SHP77 treated with DMSO at 0.1 percent for 48 hours (cell line): ENCODE data around the gene DSCAML1.

Experiments used
- DNase-seq: peaks from one replicate; lab custom pipeline; 2025; lab: John Stamatoyannopoulos, UW

Gene DSCAML1

GRCh38 chr11:117658809-117659208, 138.2 kb downstream of the DSCAML1 start:
- no peak for DNase-seq

GRCh38 chr11:117657794-117658193, 139.2 kb downstream of the DSCAML1 start:
- no peak for DNase-seq

- no peak for DNase-seq
Observed at GRCh38 chr11:117654281-117655255, 142.4 kb downstream of the DSCAML1 start.

GRCh38 chr11:117652521-117652920, 144.5 kb downstream of the DSCAML1 start:
- DNase-seq = no peak

- no peak for DNase-seq
Observed at GRCh38 chr11:117649296-117650055, 147.5 kb downstream of the DSCAML1 start.

- DNase-seq = no peak
Observed at GRCh38 chr11:117647872-117648271, 149.1 kb downstream of the DSCAML1 start.

GRCh38 chr11:117647207-117647606, 149.8 kb downstream of the DSCAML1 start:
- DNase-seq = no peak

- no peak for DNase-seq
Observed at GRCh38 chr11:117646411-117646810, 150.6 kb downstream of the DSCAML1 start.

- DNase-seq = no peak
Observed at GRCh38 chr11:117644403-117645155, 152.4 kb downstream of the DSCAML1 start.

- no peak for DNase-seq
Observed at GRCh38 chr11:117643606-117644300, 153.3 kb downstream of the DSCAML1 start.

GRCh38 chr11:117642835-117643234, 154.2 kb downstream of the DSCAML1 start:
- no peak for DNase-seq

GRCh38 chr11:117642396-117642795, 154.6 kb downstream of the DSCAML1 start:
- no peak for DNase-seq

- no peak for DNase-seq
Observed at GRCh38 chr11:117641008-117641915, 155.8 kb downstream of the DSCAML1 start.

- DNase-seq = no peak
Observed at GRCh38 chr11:117640041-117640440, 157.0 kb downstream of the DSCAML1 start.

GRCh38 chr11:117639601-117640000, 157.4 kb downstream of the DSCAML1 start:
- no peak for DNase-seq

GRCh38 chr11:117638911-117639543, 158.0 kb downstream of the DSCAML1 start:
- DNase-seq = no peak

GRCh38 chr11:117634756-117635603, 162.0 kb downstream of the DSCAML1 start:
- no peak for DNase-seq

- DNase-seq = no peak
Observed at GRCh38 chr11:117633976-117634755, 162.8 kb downstream of the DSCAML1 start.
